CD4-positive, alpha-beta T cell treated with Interleukin-6 for 4 hours (primary cell): ENCODE measurements around the gene PYGM.

Experiments used
- DNase-seq: peaks from one replicate; pipeline ENCODE4 v3.0.0-alpha.2; 2020; ENCODE audit warnings: mixed read lengths

The PYGM gene

GRCh38 chr11:64759722-64760719 lies at the start of gene PYGM:
TSS of gene PYGM (minus strand) at chr11:64759974. CDS start at chr11:64759898, 76 bp downstream.
- no peak for DNase-seq

GRCh38 chr11:64805481-64805880 lies 45.7 kb upstream of the PYGM start:
- no peak for DNase-seq

GRCh38 chr11:64804346-64805210 lies 44.8 kb upstream of the PYGM start:
- no peak for DNase-seq

GRCh38 chr11:64803846-64804345 lies 44.1 kb upstream of the PYGM start:
- DNase-seq: no peak

DNA sequence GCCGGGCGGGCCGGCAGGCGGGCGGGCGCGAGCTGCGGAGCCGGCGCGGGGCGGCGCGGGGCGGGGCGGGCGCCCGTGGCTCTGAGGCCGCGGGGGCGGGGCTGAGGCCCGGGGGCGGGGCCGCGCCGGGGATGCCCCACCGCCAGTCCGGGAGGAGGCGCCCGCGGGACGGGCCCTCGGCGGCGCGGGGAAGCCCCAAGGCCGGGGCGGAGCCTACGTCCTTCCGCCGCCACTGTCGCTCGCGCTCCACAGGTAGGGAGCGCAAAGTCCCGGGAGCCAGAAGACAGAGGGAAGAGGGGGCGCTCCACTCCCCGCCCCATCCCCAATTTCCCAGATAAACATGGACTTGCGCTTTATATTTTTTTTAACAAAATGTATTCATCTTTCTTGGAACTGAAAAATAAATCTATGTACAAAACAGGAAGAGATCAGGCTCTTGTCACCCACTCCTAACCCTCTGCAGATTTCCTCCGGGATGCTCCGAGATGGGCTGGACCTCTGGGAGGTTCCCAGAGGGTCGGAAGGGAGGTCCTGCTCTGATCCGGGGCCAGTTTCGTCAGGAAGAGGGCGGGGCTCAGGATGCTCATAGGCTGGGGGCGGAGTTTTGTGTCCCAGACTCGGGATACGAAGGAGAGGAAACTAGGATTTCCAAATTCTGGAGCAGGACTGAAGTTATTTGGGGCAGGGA lies 43.5 kb upstream of the PYGM start, which contains the start of gene MAP4K2:
TSS of gene MAP4K2 (minus strand) at position 57 of the 688 bp plus-strand sequence. CDS start 65 bp downstream, outside the sequence.
- DNase-seq: peak; percentile 91

DNA sequence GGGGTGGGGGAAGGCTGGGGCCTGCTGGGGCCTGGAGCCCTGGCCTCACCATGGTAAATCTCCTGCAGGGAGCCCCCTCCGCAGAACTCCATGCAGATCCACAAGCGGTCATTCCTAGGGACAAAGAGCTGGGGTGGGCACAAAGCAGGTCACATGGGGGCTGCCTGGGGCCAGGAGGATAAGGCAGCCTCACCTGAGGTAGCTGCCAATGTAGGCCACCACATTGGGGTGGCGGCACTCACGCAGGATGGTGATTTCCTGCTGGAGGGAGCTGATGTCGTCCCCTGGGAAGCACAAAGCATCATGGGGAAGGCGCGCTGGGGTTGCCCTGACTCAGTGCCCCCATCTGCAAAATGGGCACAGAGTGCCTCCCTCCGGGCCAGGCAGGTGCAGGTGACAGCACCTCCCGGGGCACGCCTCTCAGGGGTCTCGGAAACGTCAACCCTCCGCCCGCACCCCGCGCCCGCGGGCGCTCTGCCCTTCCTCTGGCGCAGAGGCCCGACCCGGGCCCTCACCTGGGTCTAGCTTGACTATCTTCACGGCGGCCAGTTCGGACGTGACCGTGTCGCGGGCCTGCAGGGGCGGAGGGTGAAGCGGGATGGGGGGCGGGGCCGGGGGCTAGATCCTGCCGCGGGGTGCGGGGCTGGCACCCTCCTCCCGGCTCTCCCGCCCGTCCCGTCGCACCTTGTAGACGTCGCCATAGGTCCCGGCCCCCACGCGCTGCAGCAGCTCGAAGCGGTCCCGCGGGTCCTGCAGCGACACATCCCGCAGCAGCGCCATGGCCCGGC lies 42.8 kb upstream of the PYGM start:
- DNase-seq: peak; percentile 61

- DNase-seq: peak; percentile 22
Measured at GRCh38 chr11:64801561-64802369, 42.0 kb upstream of the PYGM start.

DNA sequence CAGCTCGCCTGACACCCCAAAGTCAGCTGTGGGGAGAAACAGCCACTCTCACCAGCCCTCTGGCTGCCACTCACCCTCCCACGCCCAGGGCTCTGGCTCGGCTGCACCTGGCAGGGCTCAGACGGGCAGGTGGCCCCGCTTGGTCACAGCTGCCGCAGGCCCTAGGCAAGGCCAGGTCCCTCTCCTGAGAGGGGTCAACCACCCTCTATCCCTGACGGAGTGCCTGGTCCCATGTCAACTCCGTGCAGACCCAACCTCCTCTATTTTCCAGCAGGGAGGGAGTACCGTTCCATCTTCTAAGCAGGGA lies 41.3 kb upstream of the PYGM start:
- DNase-seq: no peak

GRCh38 chr11:64800303-64801157 lies 40.8 kb upstream of the PYGM start:
- DNase-seq: no peak

- DNase-seq: no peak
Measured at GRCh38 chr11:64799623-64800302, 40.0 kb upstream of the PYGM start.

GRCh38 chr11:64799256-64799622 lies 39.5 kb upstream of the PYGM start:
- no peak for DNase-seq

DNA sequence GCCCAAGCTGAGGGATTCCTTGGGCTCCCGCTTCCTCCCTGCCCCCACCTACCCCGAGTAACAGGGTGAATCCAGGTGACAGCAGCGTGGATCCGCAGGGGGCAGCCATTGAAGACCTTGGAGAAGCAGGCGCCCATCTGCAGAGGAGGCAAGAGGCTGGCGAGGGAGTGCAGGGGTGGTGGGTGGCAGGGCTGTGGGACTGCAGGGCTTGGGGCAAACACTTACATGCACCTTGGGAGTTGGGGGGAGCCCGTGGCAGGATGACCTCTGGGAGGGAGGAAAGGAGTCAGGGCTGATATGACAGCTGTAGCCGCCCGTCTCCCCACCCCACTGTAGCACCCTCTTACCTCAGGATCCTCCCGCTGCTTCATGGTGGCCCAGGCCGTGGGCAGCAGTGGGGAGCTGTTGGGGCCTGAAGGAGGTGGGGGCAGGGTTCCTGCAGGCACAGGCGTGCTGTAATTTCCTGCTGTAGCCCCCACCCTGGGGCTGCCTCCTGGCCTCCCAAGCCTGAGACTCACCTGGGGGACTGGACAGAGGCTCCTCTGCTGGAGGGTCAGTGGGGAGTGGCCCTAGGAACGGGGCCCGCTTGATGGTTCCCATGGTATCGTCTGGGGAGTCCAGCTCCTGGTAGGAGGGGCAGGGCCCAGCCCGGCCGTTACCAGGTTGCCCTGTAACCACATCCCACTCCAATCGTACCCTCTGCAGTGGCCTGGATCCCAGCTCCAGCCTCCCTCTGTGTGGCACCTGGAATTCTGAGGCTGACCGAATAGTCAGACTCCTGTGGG lies 37.2 kb upstream of the PYGM start:
- no peak for DNase-seq

DNA sequence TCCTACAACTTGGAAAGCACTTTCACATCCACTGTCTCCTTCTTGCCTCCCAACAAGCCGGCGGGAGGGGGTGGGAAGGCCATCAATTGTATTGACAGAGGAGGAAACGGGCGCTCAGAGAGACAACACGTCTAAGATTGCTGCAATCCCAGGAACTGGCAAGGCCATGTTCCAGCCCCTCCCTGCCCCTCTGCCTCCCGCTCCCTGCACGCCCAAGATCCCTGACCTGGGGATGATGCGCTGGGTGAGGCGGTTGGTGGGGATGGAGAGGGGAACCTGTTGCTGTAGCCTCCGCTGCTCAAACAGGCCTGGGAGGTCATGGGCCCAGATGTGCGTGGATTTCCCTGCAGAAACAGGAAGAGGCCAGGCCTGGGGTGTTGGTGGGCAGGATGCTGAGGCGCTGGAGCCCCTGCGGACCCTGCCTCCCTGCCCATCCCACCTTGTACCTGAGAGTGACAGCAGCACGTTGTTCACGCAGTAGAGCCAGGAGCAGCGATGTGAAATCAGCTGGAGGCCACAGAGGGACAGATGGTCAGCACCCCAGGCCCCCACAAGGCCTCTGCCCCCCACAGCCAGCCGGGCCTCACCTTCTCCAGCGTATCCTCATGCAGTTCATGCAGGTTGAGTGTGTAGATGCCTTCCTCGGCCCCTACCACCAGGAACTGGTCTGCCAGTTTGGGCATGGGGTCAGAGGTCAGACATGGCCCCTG lies 36.4 kb upstream of the PYGM start:
- DNase-seq: no peak

DNA sequence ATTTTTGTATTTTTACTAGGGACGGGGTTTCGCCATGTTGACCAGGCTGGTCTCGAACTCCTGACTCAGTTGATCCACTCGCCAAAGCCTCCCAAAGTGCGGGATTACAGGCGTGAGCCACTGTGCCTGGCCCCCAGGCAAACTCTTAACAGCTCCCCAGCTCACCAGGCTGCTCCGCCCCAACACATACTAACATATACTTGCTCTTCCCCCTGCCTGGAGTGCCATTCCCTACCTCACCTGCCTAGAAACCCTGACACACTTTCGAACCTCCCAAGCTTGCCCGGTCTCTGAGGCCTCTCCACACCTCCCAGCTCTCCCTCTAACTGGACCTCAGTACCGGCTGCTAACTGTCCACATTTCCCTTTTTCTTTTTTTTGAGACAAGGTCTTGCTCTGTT lies 34.8 kb upstream of the PYGM start:
- DNase-seq: no peak

- no peak for DNase-seq
Measured at GRCh38 chr11:64793271-64794160, 33.7 kb upstream of the PYGM start.

GRCh38 chr11:64792482-64792881 lies 32.7 kb upstream of the PYGM start:
- no peak for DNase-seq

DNA sequence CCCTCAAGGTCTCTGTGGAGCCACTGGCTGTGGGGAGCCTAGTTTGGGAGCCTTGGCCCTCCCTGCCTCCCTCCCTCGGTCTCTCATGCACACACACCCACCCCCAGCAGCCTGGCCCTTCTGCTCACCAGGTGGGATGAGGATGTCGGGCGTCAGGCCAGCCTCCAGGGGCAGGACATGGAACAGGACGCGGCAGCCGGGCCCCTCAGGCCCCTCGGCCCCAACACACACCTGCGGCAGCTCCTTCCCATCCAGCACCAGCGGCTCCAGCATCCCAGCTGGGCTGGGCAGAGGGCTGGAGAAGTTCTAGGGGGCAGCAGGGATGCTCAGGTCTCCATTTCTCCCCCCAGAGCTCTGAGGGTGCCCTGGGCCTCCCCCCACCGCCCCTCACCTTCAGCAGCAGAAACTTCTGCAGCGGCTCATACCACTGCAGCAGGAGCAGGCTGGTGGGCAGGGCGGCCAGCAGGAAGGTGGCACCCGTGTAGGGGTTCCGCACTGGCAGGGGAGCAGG lies 32.1 kb upstream of the PYGM start:
- DNase-seq: no peak
